Keratinocyte (primary cell): ENCODE data around the gene ACP6.

ENCODE experiments used
- EZH2 ChIP-seq: IDR thresholded peaks from one replicate; pipeline ENCODE4 v1.6.1; 2012; ENCODE audit warnings: inconsistent platforms, mild to moderate bottlenecking, low read length, moderate library complexity
- TF ChIP-seq, protein P1 (sequence below), 3 experiments: IDR thresholded peaks in 1 of 3; conservative IDR thresholded peaks in 1 of 3; optimal IDR thresholded peaks in 1 of 3; 2 replicates in 2 of 3; 3 replicates in 1 of 3; pipeline versions ENCODE3 to v1.5.1; 2011; ENCODE audit warnings: low read length in 3 of 3, mild to moderate bottlenecking in 3 of 3, moderate library complexity in 2 of 3, control low read depth in 1 of 3, inconsistent platforms in 1 of 3; ENCODE audit not compliant: insufficient read depth in 2 of 3; ENCODE audit errors: extremely low read depth in 1 of 3

DNA sequence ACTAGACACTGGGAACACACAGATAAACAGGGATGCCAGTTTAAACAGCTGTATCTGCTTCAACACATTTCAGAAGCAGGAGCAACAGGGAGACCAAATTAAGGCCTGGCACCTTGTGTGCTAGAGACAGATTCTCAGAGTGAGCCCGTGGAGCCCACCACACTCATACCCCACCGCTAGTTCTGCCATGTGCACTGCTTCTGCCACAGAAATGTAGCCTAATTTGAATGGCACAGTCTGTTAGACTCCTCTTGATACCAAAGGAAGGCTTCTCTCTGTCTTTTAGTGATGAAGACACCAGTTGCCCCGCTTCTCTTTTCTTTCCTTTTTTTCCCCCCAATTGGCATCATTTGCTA, 29.3 kb upstream of the ACP6 start:
- no peak for TF ChIP-seq EZH2
- TF ChIP-seq, protein P1, sequence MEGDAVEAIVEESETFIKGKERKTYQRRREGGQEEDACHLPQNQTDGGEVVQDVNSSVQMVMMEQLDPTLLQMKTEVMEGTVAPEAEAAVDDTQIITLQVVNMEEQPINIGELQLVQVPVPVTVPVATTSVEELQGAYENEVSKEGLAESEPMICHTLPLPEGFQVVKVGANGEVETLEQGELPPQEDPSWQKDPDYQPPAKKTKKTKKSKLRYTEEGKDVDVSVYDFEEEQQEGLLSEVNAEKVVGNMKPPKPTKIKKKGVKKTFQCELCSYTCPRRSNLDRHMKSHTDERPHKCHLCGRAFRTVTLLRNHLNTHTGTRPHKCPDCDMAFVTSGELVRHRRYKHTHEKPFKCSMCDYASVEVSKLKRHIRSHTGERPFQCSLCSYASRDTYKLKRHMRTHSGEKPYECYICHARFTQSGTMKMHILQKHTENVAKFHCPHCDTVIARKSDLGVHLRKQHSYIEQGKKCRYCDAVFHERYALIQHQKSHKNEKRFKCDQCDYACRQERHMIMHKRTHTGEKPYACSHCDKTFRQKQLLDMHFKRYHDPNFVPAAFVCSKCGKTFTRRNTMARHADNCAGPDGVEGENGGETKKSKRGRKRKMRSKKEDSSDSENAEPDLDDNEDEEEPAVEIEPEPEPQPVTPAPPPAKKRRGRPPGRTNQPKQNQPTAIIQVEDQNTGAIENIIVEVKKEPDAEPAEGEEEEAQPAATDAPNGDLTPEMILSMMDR (optimal IDR thresholded peaks at IDR 0.05 in 1 of 3, IDR thresholded peaks at IDR 0.05 in 1 of 3, conservative IDR thresholded peaks at IDR 0.05 in 1 of 3; ENCODE audit: extremely low read depth in 1 of 3, insufficient read depth in 2 of 3, low read length in 3 of 3) = no peak
